H1 (cell line): ENCODE results near the gene EGFLAM. TPM values are rescaled to one million over a fixed set of nuclear protein-coding genes. Genes with fewer than 3 reads are reported as not detected.

ENCODE experiments used
- CTCF ChIA-PET: fragments of 300-600 bp; sonication (Branson Sonifier 250); formaldehyde crosslinking; loops from one replicate; lab custom pipeline; 2021; ENCODE audit not compliant: partially characterized antibody; lab: Charles Lee
- POLR2A ChIA-PET: fragments of 300-600 bp; sonication (Branson Sonifier 250); formaldehyde crosslinking; loops from one replicate; lab custom pipeline; 2021; ENCODE audit warnings: inconsistent platforms; ENCODE audit not compliant: partially characterized antibody; lab: Charles Lee
- DNase-seq, 2 experiments: peaks; one replicate each; pipeline versions ENCODE4 v3.0.0 to v3.0.0-alpha.2; 2010 to 2022; ENCODE audit warnings: low spot score in 2 of 2, low read depth in 1 of 2, mixed read lengths in 1 of 2
- FAIRE-seq: peaks from 2 replicates; lab custom pipeline; 2011; peaks lifted over from hg19 to GRCh38; lab: Jason Lieb, UNC
- H2AFZ ChIP-seq: 2 replicates; pipeline ENCODE4 v1.8.1; 2012; ENCODE audit warnings: low read length, inconsistent platforms
- H2AK5ac ChIP-seq: 2 replicates; pipeline ENCODE4 v1.6.1; 2013; ENCODE audit warnings: low read depth, low read length
- H2BK120ac ChIP-seq: replicated peaks from 2 replicates; pipeline ENCODE3; 2013; ENCODE audit warnings: low read depth, low read length, inconsistent platforms
- H2BK12ac ChIP-seq: 2 replicates; pipeline ENCODE4 v1.6.1; 2013; ENCODE audit warnings: low read depth, low read length
- H2BK15ac ChIP-seq: 2 replicates; pipeline ENCODE4 v1.6.1; 2013; ENCODE audit warnings: low read length
- H2BK20ac ChIP-seq: 2 replicates; pipeline ENCODE4 v1.6.1; 2013; ENCODE audit warnings: low read length
- H2BK5ac ChIP-seq: 2 replicates; pipeline ENCODE4 v1.6.1; 2013; ENCODE audit warnings: low read depth, low read length
- H3K14ac ChIP-seq: 2 replicates; pipeline ENCODE4 v1.6.1; 2013; ENCODE audit warnings: inconsistent platforms; ENCODE audit not compliant: insufficient read length
- H3K18ac ChIP-seq: 2 replicates; pipeline ENCODE4 v1.6.1; 2013; ENCODE audit warnings: low read length; ENCODE audit errors: extremely low read depth
- H3K23ac ChIP-seq: 2 replicates; pipeline ENCODE4 v1.6.1; 2013; ENCODE audit warnings: inconsistent platforms; ENCODE audit not compliant: insufficient read length
- H3K23me2 ChIP-seq: 2 replicates; pipeline ENCODE4 v1.6.1; 2013; ENCODE audit warnings: low read depth, low read length
- H3K27ac ChIP-seq: 2 replicates; pipeline ENCODE4 v1.6.1; 2011; ENCODE audit warnings: low read depth, low read length, inconsistent platforms
- H3K27me3 ChIP-seq, 4 experiments: replicated peaks in 1 of 4; 1 replicate in 1 of 4; 2 replicates in 3 of 4; pipeline versions ENCODE4 v1.6.1 to v1.8.1; 2011 to 2013; ENCODE audit warnings: low read length in 3 of 4, mild to moderate bottlenecking in 3 of 4, inconsistent platforms in 2 of 4, mixed read lengths in 2 of 4, moderate library complexity in 1 of 4; ENCODE audit not compliant: control insufficient read depth in 3 of 4, insufficient read depth in 3 of 4; ENCODE audit errors: extremely low read depth in 1 of 4
- H3K36me3 ChIP-seq, 4 experiments: 2 replicates each; pipeline versions ENCODE4 v1.6.1 to v1.8.1; 2011 to 2013; ENCODE audit warnings: mild to moderate bottlenecking in 4 of 4, low read length in 3 of 4, moderate library complexity in 2 of 4, control low read depth in 1 of 4, inconsistent platforms in 1 of 4; ENCODE audit not compliant: insufficient read depth in 4 of 4, control insufficient read depth in 2 of 4
- H3K4ac ChIP-seq: replicated peaks from 2 replicates; pipeline ENCODE3; 2013; ENCODE audit warnings: low read length, low read depth, mixed read lengths, inconsistent platforms; ENCODE audit not compliant: insufficient read length
- H3K4me1 ChIP-seq, 4 experiments: replicated peaks in 1 of 4; 1 replicate in 1 of 4; 2 replicates in 3 of 4; pipeline versions ENCODE4 v1.6.1 to v1.8.1; 2011 to 2013; ENCODE audit warnings: low read length in 3 of 4, inconsistent platforms in 2 of 4, mixed read lengths in 1 of 4; ENCODE audit not compliant: insufficient read depth in 4 of 4, control insufficient read depth in 3 of 4
- H3K4me2 ChIP-seq, 2 experiments: 2 replicates each; pipeline versions ENCODE4 v1.6.1 to v1.8.1; 2011 to 2013; ENCODE audit warnings: low read depth in 2 of 2, low read length in 2 of 2, control low read depth in 1 of 2, inconsistent platforms in 1 of 2, mild to moderate bottlenecking in 1 of 2; ENCODE audit not compliant: insufficient read depth in 1 of 2
- H3K4me3 ChIP-seq, 4 experiments: fragments of 200-600, 300-600 bp in 1 of 4; sonication (generic), shearing (Covaris generic), sonication (Bioruptor Twin) in 1 of 4; 2 replicates each; pipeline versions ENCODE4 v1.5.1 to v1.8.1; 2011 to 2016; ENCODE audit warnings: low read length in 4 of 4, low read depth in 3 of 4, control low read depth in 2 of 4, inconsistent platforms in 2 of 4, mild to moderate bottlenecking in 2 of 4, mixed read lengths in 1 of 4, moderate library complexity in 1 of 4; ENCODE audit not compliant: insufficient read depth in 2 of 4; ENCODE audit errors: extremely low read depth in 1 of 4
- H3K56ac ChIP-seq: replicated peaks from 2 replicates; pipeline ENCODE3; 2013; ENCODE audit warnings: low read depth, mild to moderate bottlenecking, mixed read lengths, low read length, inconsistent platforms; ENCODE audit not compliant: insufficient read length
- H3K79me1 ChIP-seq: 2 replicates; pipeline ENCODE4 v1.6.1; 2013; ENCODE audit warnings: low read depth, low read length, control low read depth
- H3K79me2 ChIP-seq, 2 experiments: 2 replicates each; pipeline versions ENCODE4 v1.6.1 to v1.8.1; 2012 to 2013; ENCODE audit warnings: low read length in 2 of 2, mild to moderate bottlenecking in 2 of 2, inconsistent platforms in 1 of 2; ENCODE audit not compliant: insufficient read depth in 2 of 2, control insufficient read depth in 1 of 2
- H3K9ac ChIP-seq, 4 experiments: replicated peaks in 1 of 4; 1 replicate in 1 of 4; 2 replicates in 3 of 4; pipeline versions ENCODE4 v1.6.1 to v1.8.1; 2011 to 2013; ENCODE audit warnings: low read depth in 3 of 4, low read length in 3 of 4, control low read depth in 2 of 4, mild to moderate bottlenecking in 2 of 4, moderate library complexity in 2 of 4, inconsistent platforms in 1 of 4; ENCODE audit errors: extremely low read depth in 1 of 4
- H3K9me3 ChIP-seq, 2 experiments: 2 replicates each; pipeline versions ENCODE4 v1.6.1 to v1.8.1; 2012 to 2013; ENCODE audit warnings: mild to moderate bottlenecking in 2 of 2, moderate library complexity in 2 of 2, control low read depth in 1 of 2, inconsistent platforms in 1 of 2, low read depth in 1 of 2, low read length in 1 of 2, mixed read lengths in 1 of 2; ENCODE audit not compliant: insufficient read depth in 2 of 2
- H4K20me1 ChIP-seq, 2 experiments: replicated peaks in 1 of 2; 2 replicates each; pipeline versions ENCODE3 to v1.8.1; 2011 to 2013; ENCODE audit warnings: inconsistent platforms in 2 of 2, low read length in 2 of 2, mild to moderate bottlenecking in 1 of 2; ENCODE audit not compliant: insufficient read depth in 2 of 2, control insufficient read depth in 1 of 2
- H4K5ac ChIP-seq: 2 replicates; pipeline ENCODE4 v1.6.1; 2013; ENCODE audit warnings: low read length, low read depth, mixed read lengths, inconsistent platforms; ENCODE audit not compliant: insufficient read length
- H4K8ac ChIP-seq: 2 replicates; pipeline ENCODE4 v1.8.0; 2013; ENCODE audit warnings: mild to moderate bottlenecking, moderate library complexity, low read length, inconsistent platforms; ENCODE audit not compliant: insufficient read depth; ENCODE audit errors: extremely low read depth
- H4K91ac ChIP-seq: replicated peaks from 2 replicates; pipeline ENCODE3; 2013; ENCODE audit warnings: low read length, mixed read lengths, inconsistent platforms; ENCODE audit not compliant: insufficient read length
- CEBPB ChIP-seq: IDR thresholded peaks from 2 replicates; pipeline ENCODE4 v1.6.1; 2012; ENCODE audit warnings: low read depth, low read length
- HDAC6 ChIP-seq: IDR thresholded peaks from one replicate; pipeline ENCODE4 v1.7.1; 2012; ENCODE audit warnings: low read depth, mild to moderate bottlenecking, inconsistent platforms, low read length, moderate library complexity
- PHF8 ChIP-seq: fragments of 200-600 bp; sonication (generic); conservative IDR thresholded peaks from 2 replicates; pipeline ENCODE4 v1.7.1; 2012; ENCODE audit warnings: low read depth, mild to moderate bottlenecking, inconsistent platforms, low read length, moderate library complexity
- POU5F1 ChIP-seq: IDR thresholded peaks from 2 replicates; pipeline ENCODE4 v1.6.1; 2011; ENCODE audit warnings: low read depth, mild to moderate bottlenecking, low read length, moderate library complexity
- SP4 ChIP-seq: IDR thresholded peaks from 2 replicates; pipeline ENCODE4 v1.6.1; 2012; ENCODE audit warnings: low read length, inconsistent platforms
- SRF ChIP-seq: IDR thresholded peaks from 2 replicates; pipeline ENCODE4 v1.6.1; 2011; ENCODE audit warnings: mild to moderate bottlenecking, low read depth, low read length, moderate library complexity
- TEAD4 ChIP-seq: IDR thresholded peaks from 2 replicates; pipeline ENCODE4 v1.6.1; 2012; ENCODE audit warnings: low read depth, low read length, inconsistent platforms, mixed read lengths
- WGBS, 2 experiments: shearing (Covaris generic) in 1 of 2; methylation state at CpG; one replicate each; pipeline versions ENCODE4 v1.1.6 to v1.1.7; 2013 to 2015; ENCODE audit warnings: low lambda C conversion rate in 2 of 2, mixed read lengths in 2 of 2, inconsistent platforms in 1 of 2, low coverage in 1 of 2, missing lambda C conversion rate in 1 of 2; ENCODE audit not compliant: insufficient replicate concordance in 2 of 2, insufficient coverage in 1 of 2, insufficient read length in 1 of 2; ENCODE audit errors: extremely low coverage in 1 of 2, missing lambda C conversion rate in 1 of 2; 5-methylcytosine and 5-hydroxymethylcytosine counted together
- polyA plus RNA-seq, 7 experiments: library from polyadenylated mRNA; depleted of rRNA in 3 of 7; stranded (reverse) in 5 of 7; unstranded in 2 of 7; fragments of >200 nt in 5 of 7; fragments of 200-250 nt in 2 of 7; gene quantifications; 1 replicate in 5 of 7; 2 replicates in 1 of 7; 4 replicates in 1 of 7; pipeline versions ENCODE4 v1.2.1 to v1.2.3, GENCODE V29; 2011 to 2013; ENCODE audit warnings: missing spikeins in 2 of 7, mixed read lengths in 2 of 7
- total RNA-seq: library from RNA; stranded (reverse); fragmentation: NEBNext Ultra II Directional; extraction: Animal tissue kit (Norgen Biotek cat#: 25700); gene quantifications from 2 replicates; pipeline ENCODE4 v1.2.1, GENCODE V29; 2021
- TF ChIP-seq, protein P1 (sequence below): IDR thresholded peaks from 2 replicates; pipeline ENCODE4 v1.6.1; 2012; ENCODE audit warnings: inconsistent platforms

Gene EGFLAM
- total and polyA plus RNA-seq, 2 of the 8 experiments (the other 6 are each of a cell fraction or from before 2014, with no cell fraction given): 0.20 to 0.24 TPM

DNA sequence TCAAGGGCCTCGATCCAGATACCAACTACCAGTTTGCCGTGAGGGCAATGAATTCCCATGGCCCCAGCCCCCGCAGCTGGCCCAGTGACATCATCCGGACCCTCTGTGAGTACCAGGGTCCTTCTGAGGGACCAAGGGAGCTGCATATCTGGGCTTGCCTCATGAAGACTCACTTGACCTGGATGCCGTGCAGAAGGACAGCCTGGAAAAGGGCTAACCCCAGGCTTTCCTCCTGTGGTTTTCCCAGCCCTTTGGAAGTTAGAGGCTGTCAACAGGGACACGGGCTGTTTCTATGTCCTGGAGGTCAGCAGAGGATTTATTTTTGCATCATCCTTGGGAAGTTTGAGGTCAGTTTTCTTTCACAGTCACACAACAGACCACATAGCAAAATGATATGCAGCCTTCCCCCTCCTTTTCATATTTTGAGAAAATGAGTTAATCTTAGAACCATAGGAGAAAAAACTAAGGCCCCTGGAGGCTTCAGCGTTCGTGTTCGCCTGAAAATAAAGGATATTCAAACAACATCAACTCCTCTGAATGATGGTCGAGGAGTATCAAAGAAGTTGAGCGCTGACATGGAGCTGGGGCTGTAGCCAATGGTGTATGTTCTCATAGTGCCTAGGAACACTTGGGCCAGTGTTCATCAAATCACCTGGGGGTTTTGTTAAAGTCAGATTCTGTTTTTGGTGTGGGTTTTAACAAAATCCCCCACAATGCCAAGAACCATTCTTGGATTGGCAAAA is 112.2 kb downstream of the EGFLAM start:
- H3K14ac ChIP-seq: no peak overlapping the region
- WGBS, 2 experiments: 98% methylated on average over 11 of the region's 11 CpGs; no CpG with 5 or more reads in 1 of the 2 experiments
- H3K4ac ChIP-seq: no peak overlapping the region
- no peak overlapping the region for H2AFZ ChIP-seq
- H3K27me3 ChIP-seq: no peaks in the 10 kb centered on the region
- no peaks in the 10 kb centered on the region for H3K36me3 ChIP-seq
- no peak overlapping the region for H2BK15ac ChIP-seq
- no peak overlapping the region for H3K4me2 ChIP-seq
- no peak overlapping the region for H3K56ac ChIP-seq
- no peak overlapping the region for H2BK20ac ChIP-seq
- FAIRE-seq (no peak), DNase-seq (no peak)
- H2BK12ac ChIP-seq: no peak overlapping the region
- no peaks in the 10 kb centered on the region for H4K20me1 ChIP-seq
- H3K4me1 ChIP-seq: peaks cover 0 to 4% (median 0%) of the 10 kb centered on the region in 4 experiments; a peak in 1 of 7 replicates
- H3K79me2 ChIP-seq: no peaks in the 10 kb centered on the region
- POLR2A ChIA-PET: no interaction called here
- no peak overlapping the region for H4K91ac ChIP-seq
- H4K5ac ChIP-seq: no peak overlapping the region
- H2AK5ac ChIP-seq: no peak overlapping the region
- CTCF ChIA-PET: interaction anchor here (1.5 to 2.3 kb wide), 5 partner anchors 10 to 178 kb away, joined by 3 to 11 read pairs (median 6); no protein-coding TSS in a partner anchor
- no peak overlapping the region for H2BK5ac ChIP-seq
- H2BK120ac ChIP-seq: no peak overlapping the region
- no peak overlapping the region for H3K18ac ChIP-seq
- H3K9me3 ChIP-seq: no peaks in the 10 kb centered on the region
- no peak overlapping the region for H4K8ac ChIP-seq
- H3K27ac ChIP-seq: no peak overlapping the region
- H3K4me3 ChIP-seq: no peak overlapping the region
- no peaks in the 10 kb centered on the region for H3K23me2 ChIP-seq
- no peak overlapping the region for H3K9ac ChIP-seq
- H3K79me1 ChIP-seq: no peaks in the 10 kb centered on the region
- no peak overlapping the region for H3K23ac ChIP-seq
- no peak for TF ChIP-seq PHF8
- no peak for TF ChIP-seq CEBPB
- no peak for TF ChIP-seq HDAC6
- no peak for TF ChIP-seq TEAD4
- TF ChIP-seq SP4: no peak
- TF ChIP-seq, protein P1, sequence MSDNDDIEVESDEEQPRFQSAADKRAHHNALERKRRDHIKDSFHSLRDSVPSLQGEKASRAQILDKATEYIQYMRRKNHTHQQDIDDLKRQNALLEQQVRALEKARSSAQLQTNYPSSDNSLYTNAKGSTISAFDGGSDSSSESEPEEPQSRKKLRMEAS: no peak
- no peak for TF ChIP-seq POU5F1
- no peak for TF ChIP-seq SRF
